GM18873 (cell line): ENCODE measurements around the gene SYNPO.

Source experiments
- ATAC-seq: cut with Tn5 transposase; IDR thresholded peaks from one replicate; pipeline ENCODE4 v1.9.1; 2021; ENCODE audit warnings: mild to moderate bottlenecking, moderate library complexity, moderate number of reproducible peaks; ENCODE audit not compliant: unreplicated experiment, low FRiP score

SYNPO gene

DNA sequence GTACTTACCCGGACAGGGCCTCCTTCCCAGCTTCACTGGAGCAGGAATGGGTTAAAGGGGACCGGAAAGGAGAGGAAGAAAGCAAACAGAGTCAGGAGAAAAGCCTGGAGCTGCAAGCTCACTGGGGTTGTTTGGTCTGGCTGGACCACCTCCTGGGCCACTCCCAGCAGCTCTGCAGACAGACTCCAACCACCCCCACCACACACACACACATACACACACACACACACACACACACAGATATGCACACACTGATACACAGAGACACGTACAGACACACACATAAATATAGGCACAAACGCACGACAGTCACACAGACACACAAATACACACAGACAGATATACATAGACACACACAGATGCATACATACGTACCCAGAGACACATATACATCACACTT is 34.9 kb upstream of the SYNPO start:
- ATAC-seq = no peak

DNA sequence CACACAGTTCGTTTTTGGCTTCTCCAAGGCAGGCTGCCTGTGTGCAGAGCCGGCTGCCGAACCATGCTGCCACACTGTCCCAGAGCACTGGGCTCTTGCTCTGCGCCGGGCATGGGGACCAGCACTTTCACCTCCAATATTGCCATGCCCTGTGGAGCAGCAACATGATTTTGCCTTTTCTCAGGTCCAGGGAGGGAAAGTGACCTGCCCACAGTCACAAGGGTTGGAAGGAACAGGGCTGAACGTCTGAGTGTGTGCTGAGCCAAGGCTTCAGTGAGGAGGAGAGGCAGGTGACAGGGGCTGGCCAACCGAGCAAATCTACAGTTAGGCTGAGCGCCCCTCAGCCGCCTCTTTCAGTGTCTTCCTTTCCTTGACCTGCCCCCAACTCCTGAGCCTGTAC is 34.0 kb upstream of the SYNPO start:
- ATAC-seq = no peak

DNA sequence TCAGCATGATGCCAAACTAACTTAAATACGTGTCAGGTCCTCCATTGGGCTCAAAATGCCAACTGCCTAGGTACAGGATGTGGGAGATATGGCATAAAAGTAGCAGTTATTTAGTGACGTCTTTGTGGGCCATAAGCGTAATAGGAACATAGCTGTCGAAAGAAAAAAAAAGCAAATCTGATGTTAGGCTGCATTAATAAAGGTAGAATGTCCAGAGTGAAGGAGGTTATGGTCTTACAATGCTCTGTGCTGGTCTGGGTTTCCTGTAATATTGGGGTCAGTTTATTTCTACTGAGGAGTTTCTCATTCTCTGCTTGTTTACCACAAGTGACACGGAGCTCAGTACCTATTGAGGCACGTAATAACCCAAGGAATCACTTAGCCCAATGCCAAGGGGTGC is 33.4 kb upstream of the SYNPO start:
- no peak for ATAC-seq

- ATAC-seq = no peak
Measured at GRCh38 chr5:150607991-150608390, 32.5 kb upstream of the SYNPO start.

DNA sequence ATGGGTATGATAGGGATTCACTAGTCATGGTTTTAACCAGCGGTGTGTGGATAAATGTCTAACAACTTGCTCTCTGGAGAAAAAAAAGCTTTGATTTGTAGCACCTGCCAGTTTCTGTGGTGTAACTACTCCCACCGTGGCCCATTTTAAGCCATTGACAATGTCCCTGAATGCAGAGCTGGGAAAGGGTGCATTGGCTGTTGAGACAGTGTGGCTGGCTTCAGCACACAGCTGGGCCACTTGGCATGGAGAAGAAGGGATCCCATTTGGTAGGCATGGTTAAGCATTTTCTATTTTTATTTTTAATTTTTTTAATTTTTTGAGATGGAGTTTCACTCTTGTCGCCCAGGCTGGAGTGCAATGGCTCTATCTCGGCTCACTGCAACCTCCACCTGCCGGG is 31.5 kb upstream of the SYNPO start:
- no peak for ATAC-seq

- no peak for ATAC-seq
Measured at GRCh38 chr5:150609843-150610584, 30.4 kb upstream of the SYNPO start.

DNA sequence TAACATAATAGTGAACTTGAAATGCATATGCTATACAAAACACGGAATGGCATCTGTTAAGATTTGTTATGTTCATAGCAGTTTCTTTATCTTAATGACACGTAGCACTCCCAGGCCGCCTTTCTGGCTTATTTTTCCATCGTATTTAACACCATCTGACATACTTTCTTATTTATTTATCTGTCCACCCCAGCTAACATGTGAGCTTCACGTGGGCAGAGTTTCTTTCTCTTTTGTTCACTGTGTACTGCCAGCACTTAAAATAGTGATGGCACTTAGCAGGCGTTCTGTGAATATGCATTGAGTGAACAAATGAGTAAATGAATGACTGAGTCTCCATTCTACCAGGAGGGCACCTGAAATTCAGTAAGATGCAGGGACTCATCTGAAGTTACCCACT is 29.4 kb upstream of the SYNPO start:
- ATAC-seq = no peak

DNA sequence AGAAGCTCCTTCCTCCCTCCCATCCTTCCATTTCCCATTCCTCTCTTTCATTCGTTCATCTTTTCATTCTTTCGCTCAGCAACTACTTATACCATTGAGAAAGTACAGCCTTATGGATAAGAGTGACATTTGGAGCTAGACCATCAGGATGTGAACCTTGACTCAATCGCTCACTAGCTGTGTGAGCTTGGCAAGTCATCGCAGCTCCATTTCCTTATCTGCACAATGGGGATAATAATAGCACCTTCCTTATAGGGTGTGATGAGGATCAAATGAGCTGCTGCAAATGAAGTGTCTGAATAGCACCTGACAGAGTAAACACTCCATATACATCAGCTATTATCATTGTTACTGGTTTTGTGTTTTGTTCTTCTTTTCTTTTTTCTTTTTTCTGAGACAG is 28.1 kb upstream of the SYNPO start:
- no peak for ATAC-seq

DNA sequence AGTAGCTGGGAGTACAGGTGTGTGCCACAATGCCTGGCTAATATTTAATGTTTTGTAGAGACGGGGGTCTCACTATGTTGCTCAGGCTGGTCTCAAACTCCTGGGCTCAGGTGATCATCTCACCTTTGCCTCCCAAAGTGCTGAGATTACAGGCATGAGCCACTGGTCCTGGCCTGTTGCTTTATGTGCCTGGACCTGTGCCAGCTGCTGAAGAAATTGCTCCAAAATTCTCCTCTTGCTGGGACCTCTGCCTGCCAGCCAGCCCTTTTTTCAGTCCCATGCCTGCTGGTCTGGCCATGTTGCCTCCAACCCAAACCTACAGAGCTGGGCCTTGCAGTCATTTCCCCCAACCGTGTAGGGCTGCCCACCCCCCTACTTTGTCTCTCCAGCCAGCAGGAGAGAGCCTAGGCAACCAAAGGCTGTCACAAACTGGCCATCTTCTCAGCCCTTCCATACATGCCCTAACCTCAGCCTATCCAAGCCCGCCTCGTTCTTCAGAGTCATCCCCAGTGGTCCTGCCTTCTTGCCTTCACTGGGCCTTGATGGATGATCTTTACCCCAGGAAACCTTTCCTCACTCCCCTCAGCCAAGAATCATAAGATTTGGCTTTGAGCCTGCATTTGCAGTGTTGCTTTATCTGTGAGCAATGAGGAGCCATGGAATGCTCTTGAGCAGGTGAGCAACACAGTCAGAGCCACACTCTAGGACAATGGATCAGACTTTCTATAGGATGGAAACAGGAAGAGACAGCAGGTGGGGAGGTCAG is 27.4 kb upstream of the SYNPO start:
- no peak for ATAC-seq

GRCh38 chr5:150613991-150614660 is 26.3 kb upstream of the SYNPO start:
- no peak for ATAC-seq

GRCh38 chr5:150614661-150615060 is 25.8 kb upstream of the SYNPO start:
- ATAC-seq = no peak

GRCh38 chr5:150615141-150615699 is 25.2 kb upstream of the SYNPO start:
- ATAC-seq = no peak

DNA sequence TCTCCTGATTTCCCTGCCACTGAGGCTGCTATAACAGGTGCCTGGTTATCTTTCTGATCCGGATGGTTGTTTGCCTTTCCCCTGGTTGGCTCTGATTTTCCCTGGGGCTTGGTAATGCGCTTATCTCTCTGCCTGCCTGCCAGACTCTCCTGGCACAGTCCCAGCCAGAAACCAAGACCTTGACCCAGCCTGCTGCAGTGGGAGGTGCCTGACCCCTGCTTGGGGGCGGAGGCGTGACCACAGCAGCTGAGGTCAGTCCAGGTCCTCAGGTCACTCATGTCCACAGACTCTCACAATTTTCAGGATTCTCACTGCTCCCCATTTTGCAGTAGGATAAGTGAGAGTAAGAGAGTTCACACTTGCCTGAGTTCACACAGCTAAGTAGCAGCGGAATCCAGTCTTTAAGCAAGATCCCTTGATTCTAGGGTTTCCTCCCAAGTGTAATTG is 24.4 kb upstream of the SYNPO start:
- no peak for ATAC-seq

DNA sequence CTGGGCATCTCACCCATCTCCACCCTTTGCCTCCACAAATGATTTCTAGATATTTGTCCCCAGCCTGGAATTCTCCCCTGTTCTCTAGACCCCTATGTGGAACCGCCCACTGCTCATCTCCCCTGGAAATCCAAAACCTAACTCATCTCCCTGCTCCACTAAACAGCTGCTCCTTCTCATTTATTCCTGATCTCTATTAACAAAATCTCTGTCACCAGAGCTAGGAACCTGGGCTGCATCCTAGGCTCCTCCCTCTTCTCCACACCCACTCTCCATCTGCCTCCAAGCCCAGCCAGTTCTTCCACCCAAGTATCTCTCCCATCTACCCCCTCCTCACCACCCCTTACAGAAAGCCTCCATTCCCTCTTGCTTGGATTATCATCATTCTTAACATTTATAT is 24.0 kb upstream of the SYNPO start:
- no peak for ATAC-seq

- ATAC-seq = no peak
Measured at GRCh38 chr5:150618163-150618562, 22.3 kb upstream of the SYNPO start.

GRCh38 chr5:150618588-150619281 is 21.7 kb upstream of the SYNPO start:
- no peak for ATAC-seq

GRCh38 chr5:150619359-150620230 is 20.9 kb upstream of the SYNPO start:
- no peak for ATAC-seq

GRCh38 chr5:150621301-150621700 is 19.2 kb upstream of the SYNPO start:
- ATAC-seq = no peak

DNA sequence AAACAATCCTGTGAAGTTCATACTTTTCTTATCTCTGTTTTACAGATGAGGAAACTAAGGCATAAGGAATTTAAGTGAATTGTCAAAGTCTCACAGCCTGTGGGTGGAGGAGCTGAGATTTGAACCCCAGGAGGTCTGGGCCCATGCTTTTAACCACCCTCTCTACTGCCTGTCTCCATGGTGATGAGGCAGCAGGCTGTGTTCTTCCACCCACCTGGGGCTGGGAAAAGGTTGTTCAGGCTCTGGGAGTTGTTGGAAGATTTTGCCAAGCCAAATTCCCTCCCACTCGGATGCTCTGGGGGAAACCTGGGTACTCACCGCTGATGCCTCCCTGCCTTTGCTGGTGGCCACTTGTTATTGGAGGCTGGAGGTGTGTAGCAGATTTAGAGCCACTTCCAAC is 18.3 kb upstream of the SYNPO start:
- ATAC-seq = no peak
